ENCODE data around the gene CBX7.

CBX7 gene

DNA sequence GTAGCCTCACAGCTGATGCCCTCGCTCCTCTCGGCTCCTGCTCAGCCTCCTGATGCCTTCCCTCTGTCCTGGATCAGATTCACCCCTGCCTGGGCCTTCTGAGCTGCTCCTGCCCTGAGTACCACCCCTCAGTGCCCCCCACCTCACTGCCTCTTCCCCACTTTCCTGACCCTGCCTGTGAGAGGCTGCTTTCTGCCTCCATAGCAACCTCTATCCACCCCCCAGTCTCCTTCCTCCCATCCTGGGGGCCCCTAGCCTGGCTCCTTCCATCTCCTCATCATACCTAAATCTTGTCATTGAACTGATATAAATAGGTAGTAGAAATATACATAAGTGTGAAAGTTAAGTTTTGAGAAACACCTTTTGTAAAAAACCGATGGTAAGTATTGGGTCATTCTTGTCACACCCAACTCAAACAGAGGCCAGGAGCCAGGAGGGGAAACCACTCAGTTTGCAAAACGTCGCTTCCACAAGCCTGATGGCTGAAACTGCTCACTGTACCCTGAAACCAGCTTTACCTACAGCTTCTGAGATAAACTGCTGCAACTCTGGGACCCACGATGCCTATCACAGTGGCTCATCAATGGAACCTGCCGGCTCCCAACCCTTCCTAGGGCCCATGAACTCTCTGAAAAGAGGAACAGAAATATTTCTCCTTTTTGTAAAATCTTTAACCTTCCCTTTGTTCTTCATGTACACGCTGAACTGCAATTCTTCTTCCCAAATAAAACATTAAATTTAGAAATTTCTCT is 60.2 kb downstream of the CBX7 start:
- H3K4me3 ChIP-seq (ENCODE audit: low read depth, low read length): no peak overlapping the region
- DNase-seq (ENCODE audit: low read depth, low spot score): no peak
- TF ChIP-seq, protein P1, sequence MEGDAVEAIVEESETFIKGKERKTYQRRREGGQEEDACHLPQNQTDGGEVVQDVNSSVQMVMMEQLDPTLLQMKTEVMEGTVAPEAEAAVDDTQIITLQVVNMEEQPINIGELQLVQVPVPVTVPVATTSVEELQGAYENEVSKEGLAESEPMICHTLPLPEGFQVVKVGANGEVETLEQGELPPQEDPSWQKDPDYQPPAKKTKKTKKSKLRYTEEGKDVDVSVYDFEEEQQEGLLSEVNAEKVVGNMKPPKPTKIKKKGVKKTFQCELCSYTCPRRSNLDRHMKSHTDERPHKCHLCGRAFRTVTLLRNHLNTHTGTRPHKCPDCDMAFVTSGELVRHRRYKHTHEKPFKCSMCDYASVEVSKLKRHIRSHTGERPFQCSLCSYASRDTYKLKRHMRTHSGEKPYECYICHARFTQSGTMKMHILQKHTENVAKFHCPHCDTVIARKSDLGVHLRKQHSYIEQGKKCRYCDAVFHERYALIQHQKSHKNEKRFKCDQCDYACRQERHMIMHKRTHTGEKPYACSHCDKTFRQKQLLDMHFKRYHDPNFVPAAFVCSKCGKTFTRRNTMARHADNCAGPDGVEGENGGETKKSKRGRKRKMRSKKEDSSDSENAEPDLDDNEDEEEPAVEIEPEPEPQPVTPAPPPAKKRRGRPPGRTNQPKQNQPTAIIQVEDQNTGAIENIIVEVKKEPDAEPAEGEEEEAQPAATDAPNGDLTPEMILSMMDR (IDR thresholded peaks at IDR 0.05; ENCODE audit: low read depth, low read length): no peak
- in situ Hi-C loops (cut with HindIII; ENCODE audit: low sequenced_read_pairs): no loop called here

DNA sequence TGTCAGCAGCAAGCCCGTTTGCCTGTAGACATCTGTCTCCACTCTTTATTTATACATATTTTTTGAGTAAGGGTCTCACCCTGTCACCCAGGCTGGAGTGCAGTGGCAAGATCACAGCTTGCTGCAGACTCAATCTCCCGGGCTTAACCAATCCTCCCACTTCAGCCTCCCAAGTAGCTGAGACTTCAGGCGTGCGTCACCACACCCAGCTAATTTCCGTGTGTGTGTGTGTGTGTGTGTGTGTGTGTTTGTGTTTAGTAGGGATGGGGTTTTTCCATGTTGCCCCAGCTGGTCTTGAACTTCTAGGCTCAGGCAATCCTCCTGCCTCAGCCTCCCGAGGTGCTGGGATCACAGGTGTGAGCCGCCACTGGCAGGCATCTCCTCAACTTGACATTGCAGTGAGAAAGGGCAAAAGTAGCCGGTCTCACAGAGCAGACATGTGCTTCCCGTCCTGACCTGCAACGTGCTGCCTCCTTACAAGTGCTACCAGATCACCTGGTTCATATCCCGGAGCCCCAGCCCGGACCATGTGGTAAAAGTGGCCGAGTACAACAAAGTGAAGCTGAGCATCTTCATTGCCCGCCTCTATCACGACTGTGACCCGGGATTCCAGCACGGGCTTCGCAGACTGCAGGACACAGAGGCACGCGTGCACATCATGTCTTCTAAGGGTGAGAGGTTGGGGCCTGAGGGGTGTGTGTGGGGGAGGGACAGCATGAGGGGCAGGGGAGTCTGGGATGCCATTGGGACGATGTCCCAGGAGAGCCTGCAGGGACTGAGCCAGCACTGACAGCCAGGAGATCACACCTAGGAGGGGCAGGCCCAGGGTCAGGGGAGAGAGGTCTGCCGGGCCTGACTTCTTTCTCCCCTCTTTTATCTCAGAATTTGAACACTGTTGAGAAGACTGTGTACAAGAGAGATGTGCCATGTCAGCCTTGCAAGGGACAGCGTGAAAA is 61.1 kb downstream of the CBX7 start:
- TF ChIP-seq, protein P1 (IDR thresholded peaks at IDR 0.05; ENCODE audit: low read depth, low read length): no peak
- no peak overlapping the region for H3K4me3 ChIP-seq (ENCODE audit: low read depth, low read length)
- in situ Hi-C loops (cut with HindIII; ENCODE audit: low sequenced_read_pairs): no loop called here
- DNase-seq (ENCODE audit: low read depth, low spot score): no peak

DNA sequence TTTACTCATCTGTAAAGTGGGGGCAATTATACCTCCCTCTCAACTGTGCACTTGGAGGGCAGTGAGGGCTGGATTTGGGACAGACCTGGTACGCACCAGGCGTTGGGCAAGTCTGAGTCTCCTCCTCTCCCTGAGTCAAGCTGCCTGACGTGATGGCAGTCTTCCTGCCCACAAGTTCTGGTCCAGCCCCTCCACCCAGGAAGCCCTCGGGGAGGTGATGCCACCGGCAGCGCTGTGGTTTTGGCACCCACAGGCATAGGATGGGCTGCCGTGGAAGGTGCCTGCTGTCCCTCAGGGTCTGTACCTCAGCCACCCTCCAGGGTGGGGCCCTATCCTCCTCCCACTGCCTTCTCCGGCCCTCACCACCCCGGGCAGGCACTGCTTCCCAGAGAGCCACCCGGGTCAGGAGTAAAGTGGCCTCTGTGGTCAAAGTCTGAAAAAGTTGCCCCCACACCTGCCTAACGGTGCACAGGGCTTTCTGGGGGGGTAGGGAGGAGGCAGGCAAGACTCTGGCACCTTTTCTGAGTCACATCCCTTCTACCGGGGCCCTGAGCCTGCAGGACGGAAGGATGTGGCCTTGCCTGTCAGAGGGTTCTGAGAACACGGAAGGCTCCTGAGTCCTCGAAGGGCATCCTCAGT is 61.9 kb downstream of the CBX7 start:
- in situ Hi-C loops (cut with HindIII; ENCODE audit: low sequenced_read_pairs): no loop called here
- no peak for DNase-seq (ENCODE audit: low read depth, low spot score)
- TF ChIP-seq, protein P1 (IDR thresholded peaks at IDR 0.05; ENCODE audit: low read depth, low read length): no peak
- no peak overlapping the region for H3K4me3 ChIP-seq (ENCODE audit: low read depth, low read length)

DNA sequence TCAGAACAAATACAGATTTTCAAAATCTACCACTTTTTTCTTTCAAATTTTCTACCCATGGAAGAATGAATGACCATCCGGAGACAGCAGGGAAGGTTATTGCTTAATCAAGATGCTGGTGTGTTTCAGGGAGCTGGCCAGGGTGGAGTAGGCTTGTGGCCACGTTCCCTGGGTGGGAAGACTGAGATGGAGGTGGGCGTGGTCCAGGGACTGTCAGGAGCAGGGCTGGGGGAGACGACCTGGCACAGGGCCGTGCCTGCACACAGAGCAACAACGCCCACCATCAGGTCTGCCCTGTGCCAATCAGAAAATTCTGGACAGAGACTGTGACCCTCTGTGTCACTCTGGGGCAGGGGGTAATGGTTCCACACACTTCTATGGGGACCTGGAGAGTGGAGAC is 62.6 kb downstream of the CBX7 start:
- in situ Hi-C loops (cut with HindIII; ENCODE audit: low sequenced_read_pairs): no loop called here
- no peak for DNase-seq (ENCODE audit: low read depth, low spot score)
- TF ChIP-seq, protein P1 (IDR thresholded peaks at IDR 0.05; ENCODE audit: low read depth, low read length): no peak
- H3K4me3 ChIP-seq (ENCODE audit: low read depth, low read length): no peak overlapping the region

DNA sequence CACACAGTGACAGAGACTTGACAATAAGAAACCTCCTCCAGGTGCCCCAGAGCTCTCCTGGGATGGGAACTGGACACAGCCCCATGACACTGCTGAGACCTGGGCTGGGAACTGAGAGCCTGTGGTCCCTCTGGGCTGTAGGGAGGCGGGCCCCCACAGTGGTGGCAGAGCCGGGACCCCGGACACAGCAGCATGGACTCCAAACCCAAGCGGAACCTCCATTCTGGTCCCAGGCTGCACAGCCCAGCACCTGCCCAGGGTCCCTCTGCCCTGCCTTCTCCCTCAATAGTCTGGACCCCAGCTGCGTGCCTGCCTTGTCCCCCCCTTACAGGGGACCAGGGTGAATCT is 63.8 kb downstream of the CBX7 start:
- H3K4me3 ChIP-seq (ENCODE audit: low read depth, low read length): no peak overlapping the region
- in situ Hi-C loops (cut with HindIII; ENCODE audit: low sequenced_read_pairs): no loop called here
- TF ChIP-seq, protein P1 (IDR thresholded peaks at IDR 0.05; ENCODE audit: low read depth, low read length): no peak
- DNase-seq (ENCODE audit: low read depth, low spot score): no peak

DNA sequence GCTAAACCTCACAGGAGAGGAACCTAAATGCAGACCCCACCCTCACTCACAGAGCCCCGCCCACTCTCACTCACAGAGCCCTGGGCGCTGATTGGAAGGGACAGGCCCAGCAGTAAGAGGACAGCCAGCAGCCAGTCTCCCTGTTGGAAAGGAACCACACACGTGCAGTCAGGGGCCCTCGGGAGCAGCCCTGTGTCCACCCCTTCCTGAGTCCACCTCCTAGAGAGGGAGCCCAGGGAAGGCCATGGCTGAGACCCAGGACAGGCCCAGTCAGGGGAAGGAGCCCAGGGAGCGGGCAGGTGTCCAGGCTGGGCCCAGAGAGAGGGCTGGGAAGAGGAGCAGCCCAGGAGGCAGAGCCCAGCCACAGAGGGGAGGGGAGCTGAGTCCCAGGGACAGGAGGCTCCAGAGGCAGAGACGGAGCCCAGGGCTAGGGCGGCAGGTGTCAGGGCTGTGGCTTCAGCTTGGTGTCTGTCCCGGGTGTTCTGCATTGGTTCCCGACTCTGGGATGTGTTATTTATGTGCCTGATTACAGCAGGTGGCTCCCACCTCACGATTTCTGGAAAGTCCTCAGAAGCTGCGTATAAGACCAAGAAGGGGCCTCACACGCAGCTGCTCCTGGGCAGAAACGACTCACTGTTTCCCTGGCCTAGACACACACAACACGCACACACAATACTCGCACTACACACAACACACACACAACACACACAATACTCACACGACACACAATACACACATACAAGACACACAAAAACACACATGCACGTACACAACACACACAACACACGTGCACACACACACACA is 64.4 kb downstream of the CBX7 start:
- H3K4me3 ChIP-seq (ENCODE audit: low read depth, low read length): no peak overlapping the region
- TF ChIP-seq, protein P1 (IDR thresholded peaks at IDR 0.05; ENCODE audit: low read depth, low read length): no peak
- in situ Hi-C loops (cut with HindIII; ENCODE audit: low sequenced_read_pairs): no loop called here
- no peak for DNase-seq (ENCODE audit: low read depth, low spot score)
